PC-9 (cell line): ENCODE data around the gene POMGNT2.

ENCODE experiments used
- CTCF ChIP-seq: fragments of 200-600 bp; sonication (generic); conservative IDR thresholded peaks from 2 replicates; pipeline ENCODE4 v1.6.1; 2017; ENCODE audit warnings: mixed run types, antibody characterized with exemption, mild to moderate bottlenecking, moderate library complexity
- EZH2 ChIP-seq: fragments of 200-600 bp; sonication (generic); IDR thresholded peaks from 2 replicates; pipeline ENCODE4 v1.8.0; 2017; ENCODE audit warnings: antibody characterized with exemption, low read depth

DNA sequence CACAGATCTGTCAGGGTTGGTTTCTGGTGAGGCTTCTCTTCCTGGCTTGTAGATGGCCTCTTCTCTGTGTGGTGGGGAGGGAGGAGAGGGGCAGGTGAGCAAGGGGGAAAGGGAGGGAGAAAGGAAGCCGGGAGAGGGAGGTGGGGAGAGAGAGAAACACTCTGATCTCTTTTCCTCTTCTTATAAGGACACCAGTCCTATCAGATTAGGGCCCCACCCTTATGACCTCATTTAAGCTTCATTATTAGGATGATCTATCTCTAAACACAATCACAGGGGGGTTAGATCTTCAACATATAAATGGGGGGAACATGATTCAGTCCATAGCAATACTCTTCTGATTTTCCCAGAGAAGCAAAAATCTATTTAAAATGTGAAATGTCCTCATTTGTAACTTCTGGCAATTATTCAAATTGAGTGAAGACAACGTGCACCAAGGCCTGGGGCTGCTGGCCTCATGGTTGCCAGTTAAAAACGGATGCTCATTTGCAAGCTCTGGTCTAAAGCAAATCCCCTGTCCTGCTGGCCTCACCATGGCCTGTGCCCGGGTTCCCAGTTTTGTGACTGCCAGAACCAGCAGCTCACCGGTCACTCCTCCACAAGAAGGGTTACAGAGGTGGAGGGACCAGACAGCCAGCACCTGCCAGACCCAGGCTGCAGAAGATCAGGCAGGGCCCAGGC is 8.3 kb downstream of the POMGNT2 start:
- TF ChIP-seq CTCF (no peak), EZH2 (no peak)
